ENCODE results near the gene GRID1.

- TF ChIP-seq ZBTB1 (CRISPR knock-in tag; IDR thresholded peaks at IDR 0.05; ENCODE audit: borderline replicate concordance, low read depth) (no peak), REST (IDR thresholded peaks at IDR 0.05; ENCODE audit: borderline replicate concordance) (no peak), REST (CRISPR knock-in tag; IDR thresholded peaks at IDR 0.05; ENCODE audit: low read depth) (no peak), RBM17 (IDR thresholded peaks at IDR 0.05; ENCODE audit: borderline replicate concordance, low read depth, low read length) (no peak), ZBTB2 (IDR thresholded peaks at IDR 0.05) (no peak), VEZF1 (CRISPR knock-in tag; IDR thresholded peaks at IDR 0.05) (no peak)
Observed at GRCh38 chr10:86357676-86358075, 8.9 kb downstream of the GRID1 start.
